MG63 (cell line): ENCODE measurements around the gene TSHZ2. TPM values are rescaled to one million over a fixed set of nuclear protein-coding genes. Genes with fewer than 3 reads are reported as not detected.
A peak's percentile ranks its signal among the peaks of the same experiment; 100 is the strongest.
"Not testable (repeated sequence)": the region's sequence is repeated elsewhere in the genome, so short reads cannot be mapped to it uniquely, and the experiment has no call there.

ENCODE experiments used
- DNase-seq: peaks from one replicate; pipeline ENCODE4 v3.0.0-alpha.2; 2020
- H3K27me3 ChIP-seq: fragments of 250-450 bp; sonication (Bioruptor Pico); 2 replicates; pipeline ENCODE4 v1.5.1; 2020; ENCODE audit warnings: mild to moderate bottlenecking, moderate library complexity
- H3K36me3 ChIP-seq: fragments of 250-450 bp; sonication (Bioruptor Pico); 2 replicates; pipeline ENCODE4 v1.5.1; 2020; ENCODE audit warnings: mild to moderate bottlenecking, moderate library complexity
- H3K4me3 ChIP-seq: fragments of 250-450 bp; sonication (Bioruptor Pico); 2 replicates; pipeline ENCODE4 v1.5.1; 2020; ENCODE audit warnings: mild to moderate bottlenecking, moderate library complexity
- H3K9me3 ChIP-seq: fragments of 250-450 bp; sonication (Bioruptor Pico); 2 replicates; pipeline ENCODE4 v1.5.1; 2020; ENCODE audit warnings: mild to moderate bottlenecking, moderate library complexity
- total RNA-seq: library from RNA; depleted of rRNA; stranded (reverse); fragments of >200 nt; shearing (Covaris generic); gene quantifications from 2 replicates; pipeline ENCODE4 v1.2.3, GENCODE V29; 2014; ENCODE audit warnings: low replicate concordance

TSHZ2 gene
- total RNA-seq, 1 experiment from 2014 or later: not detected

DNA sequence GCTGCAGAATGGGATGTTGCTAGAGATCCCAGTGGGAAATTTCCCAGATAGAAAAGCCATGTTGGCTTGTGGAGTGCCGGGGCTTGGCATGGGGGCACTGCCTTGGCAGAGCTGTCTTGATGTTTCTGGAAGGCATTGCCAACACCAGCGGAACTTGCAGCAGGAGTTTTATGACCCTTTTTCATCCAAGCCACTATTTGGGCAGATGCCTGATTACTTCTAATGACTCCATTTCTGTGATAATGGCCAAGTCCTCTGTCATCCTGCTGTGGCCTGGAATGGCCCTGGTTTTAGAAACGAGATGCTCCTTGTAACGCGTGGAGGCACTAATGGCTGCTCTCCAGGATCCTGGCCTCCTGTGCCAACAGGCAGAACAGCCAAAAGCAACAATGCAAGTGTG is 392.5 kb downstream of the TSHZ2 start:
- Histone ChIP-seq H3K4me3 (no peak overlapping the region), H3K27me3 (peaks cover 3% of the 10 kb centered on the region; the same call in 1 of the 2 replicates), H3K9me3 (peaks cover 3% of the 10 kb centered on the region; the same call in 1 of the 2 replicates), H3K36me3 (no peaks in the 10 kb centered on the region)
- DNase-seq: peak; percentile 64

DNA sequence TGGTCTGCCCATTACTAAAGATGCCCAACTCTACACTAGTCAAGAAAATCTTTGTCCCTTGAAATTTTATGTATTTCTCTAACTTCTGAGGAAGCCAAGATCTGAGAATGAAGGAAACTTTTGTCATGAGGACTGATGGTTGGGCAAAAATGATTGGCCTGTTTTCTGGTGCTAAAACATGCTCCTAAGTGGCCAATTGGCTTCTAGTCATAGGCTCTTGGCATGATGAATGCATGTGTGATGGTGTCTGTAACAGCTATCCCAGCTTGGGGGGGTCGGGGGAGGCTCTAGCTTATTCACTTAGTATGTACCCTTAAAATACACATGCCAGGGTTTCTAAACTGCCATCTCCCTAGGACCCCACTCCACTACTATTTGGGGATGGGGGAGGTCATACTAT is 392.9 kb downstream of the TSHZ2 start:
- DNase-seq: no peak
- Histone ChIP-seq H3K9me3 (peaks cover 3% of the 10 kb centered on the region; the same call in 1 of the 2 replicates), H3K27me3 (peaks cover 3% of the 10 kb centered on the region; the same call in 1 of the 2 replicates), H3K4me3 (no peak overlapping the region), H3K36me3 (no peaks in the 10 kb centered on the region)

DNA sequence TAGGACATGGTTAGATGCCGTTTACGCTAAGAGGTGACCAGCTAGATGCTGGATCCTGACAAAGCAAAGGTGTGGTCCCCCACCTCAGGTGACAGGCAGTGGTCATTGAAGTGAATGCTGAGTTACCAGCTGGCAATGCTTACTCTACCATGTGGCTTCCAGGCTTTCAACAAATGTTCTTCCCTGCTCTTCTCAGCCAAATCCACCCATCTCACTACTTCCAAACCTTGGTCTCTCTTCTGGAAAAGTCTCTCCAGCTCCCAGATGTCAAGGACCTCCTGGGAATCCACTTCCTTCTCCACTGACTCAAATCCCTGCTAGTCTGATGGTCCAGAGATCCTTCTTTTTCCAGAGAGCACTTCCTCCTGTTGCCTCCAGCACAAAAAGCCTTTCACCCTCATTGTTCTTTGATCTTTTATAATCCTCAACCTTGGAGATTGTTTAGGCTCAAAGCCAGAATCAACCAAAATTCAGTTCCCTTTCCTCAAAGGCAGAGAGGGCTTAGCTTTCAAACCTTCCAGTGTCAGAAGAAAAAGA is 393.4 kb downstream of the TSHZ2 start:
- Histone ChIP-seq H3K4me3 (no peak overlapping the region), H3K36me3 (no peaks in the 10 kb centered on the region)
- DNase-seq: no peak

DNA sequence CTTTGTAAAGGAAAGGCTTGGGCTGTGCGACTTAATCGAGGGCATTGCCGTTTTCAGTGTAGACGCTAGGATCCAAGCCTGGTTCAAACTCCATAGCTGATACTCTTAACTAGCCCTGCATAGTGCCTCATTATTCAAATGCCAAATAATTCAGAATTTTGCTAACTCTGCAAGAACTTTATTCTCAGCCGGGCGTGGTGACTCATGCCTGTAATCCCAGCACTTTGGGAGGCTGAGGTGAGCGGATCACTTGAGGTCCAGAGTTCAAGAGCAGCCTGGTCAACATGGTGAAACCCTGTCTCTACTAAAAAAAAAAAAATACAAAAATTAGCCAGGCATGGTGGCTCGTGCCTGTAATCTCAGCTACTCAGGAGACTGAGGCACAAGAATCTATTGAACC is 394.8 kb downstream of the TSHZ2 start:
- not testable (repeated sequence) for H3K36me3 ChIP-seq, H3K9me3 ChIP-seq, H3K4me3 ChIP-seq, H3K27me3 ChIP-seq
- peak; percentile 10 for DNase-seq

More for the DNA sequence above, 393.4 kb downstream of the TSHZ2 start:
- Histone ChIP-seq H3K27me3 (peaks cover 3% of the 10 kb centered on the region; the same call in 1 of the 2 replicates), H3K9me3 (peaks cover 3% of the 10 kb centered on the region; the same call in 1 of the 2 replicates)

DNA sequence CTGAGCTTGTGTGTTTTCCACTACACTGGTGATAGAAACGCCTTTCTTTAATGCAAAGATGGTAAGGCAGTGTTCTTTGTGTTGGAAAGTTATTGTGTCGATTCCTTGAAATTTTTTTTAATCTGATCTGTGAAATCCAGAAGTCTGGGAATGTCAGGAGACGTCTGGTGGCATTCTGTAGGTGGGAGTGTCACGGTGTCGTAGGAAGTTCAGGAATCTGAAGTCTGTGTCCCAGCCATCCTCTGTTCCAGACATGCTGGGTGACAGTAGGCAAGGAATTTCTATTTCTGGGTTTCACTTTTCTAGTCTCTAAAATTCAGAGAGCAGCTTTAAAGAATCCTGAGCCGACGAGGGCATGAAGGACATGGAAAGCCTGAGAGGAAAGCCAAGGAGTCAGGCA is 397.7 kb downstream of the TSHZ2 start:
- no peaks in the 10 kb centered on the region for H3K36me3 ChIP-seq
- peaks cover 2% of the 10 kb centered on the region; the same call in 1 of the 2 replicates for H3K9me3 ChIP-seq
- DNase-seq: no peak
- 0 out of 2 replicates have a peak, but pooled peaks cover 3% of the 10 kb centered on the region for H3K27me3 ChIP-seq
- no peak overlapping the region for H3K4me3 ChIP-seq

DNA sequence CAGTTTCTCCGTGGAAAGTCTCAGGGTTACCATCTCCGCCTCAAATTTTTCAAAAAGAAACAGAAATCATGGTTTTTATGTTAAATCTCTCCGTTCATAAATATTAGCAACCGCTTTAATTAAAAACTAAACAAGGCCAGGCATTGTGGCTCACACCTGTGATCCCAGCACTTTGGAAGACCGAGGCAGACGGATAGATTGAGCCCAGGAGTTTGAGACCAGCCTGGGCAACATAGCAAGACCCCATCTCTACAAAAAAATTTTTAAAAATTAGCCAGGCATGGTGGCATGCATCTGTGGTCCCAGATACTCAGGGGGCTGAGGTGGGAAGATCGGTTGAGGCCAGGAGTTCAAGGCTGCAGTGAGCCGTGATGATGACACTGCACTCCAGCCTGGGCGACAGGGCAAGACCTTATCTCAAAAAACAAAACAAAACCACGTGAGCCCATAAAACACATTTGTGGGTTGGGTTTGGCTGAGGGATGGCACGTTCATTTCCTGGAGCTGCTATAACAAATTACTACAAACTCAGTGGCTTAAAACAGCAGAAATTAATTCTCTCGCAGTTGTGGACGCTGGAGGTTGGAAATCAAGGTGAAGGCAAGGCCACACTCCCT is 398.3 kb downstream of the TSHZ2 start:
- H3K9me3 ChIP-seq: no peaks in the 10 kb centered on the region
- H3K4me3 ChIP-seq: no peak overlapping the region
- H3K27me3 ChIP-seq: no peaks in the 10 kb centered on the region
- DNase-seq: no peak
- H3K36me3 ChIP-seq: no peaks in the 10 kb centered on the region

DNA sequence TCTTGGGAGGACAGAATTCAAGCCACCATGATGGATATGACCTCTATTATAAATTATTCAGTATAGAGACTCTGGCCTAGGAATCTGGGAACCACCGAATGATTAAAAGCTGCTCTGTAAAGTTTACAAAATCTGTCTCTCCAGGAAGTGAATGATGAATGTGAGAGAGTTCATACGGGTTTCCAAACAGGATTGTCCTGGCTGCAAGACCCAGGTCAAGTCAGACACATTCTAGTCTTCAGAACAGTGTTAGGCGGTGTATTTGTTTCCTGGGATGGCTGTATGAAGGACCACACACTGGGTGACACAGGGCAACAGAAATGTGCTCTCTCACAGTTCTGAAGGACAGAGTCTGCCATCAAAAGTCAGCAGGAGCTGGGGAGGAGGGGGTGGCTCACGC is 399.1 kb downstream of the TSHZ2 start:
- Histone ChIP-seq H3K27me3 (no peaks in the 10 kb centered on the region), H3K9me3 (no peaks in the 10 kb centered on the region), H3K36me3 (no peaks in the 10 kb centered on the region), H3K4me3 (no peak overlapping the region)
- DNase-seq: no peak

DNA sequence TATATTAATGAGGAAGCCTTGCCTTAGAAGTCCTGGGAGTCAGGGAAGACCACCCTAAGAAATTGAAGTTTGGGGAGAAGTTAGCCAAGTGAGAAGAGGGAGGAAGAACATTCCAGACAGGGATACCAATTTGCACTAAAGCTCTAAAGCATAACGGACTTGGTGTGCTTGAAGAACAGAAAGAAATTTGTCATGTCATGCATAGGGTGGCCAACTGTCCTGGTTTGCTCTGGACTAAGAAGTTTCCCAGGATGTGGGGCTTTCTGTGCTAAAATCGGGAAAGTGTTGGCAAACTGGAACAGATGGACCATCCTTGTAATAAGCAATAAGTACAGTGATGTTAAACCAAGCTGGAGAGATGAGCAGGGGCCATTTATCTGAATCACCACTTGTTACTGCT is 403.9 kb downstream of the TSHZ2 start:
- no peaks in the 10 kb centered on the region for H3K36me3 ChIP-seq
- no peak for DNase-seq

DNA sequence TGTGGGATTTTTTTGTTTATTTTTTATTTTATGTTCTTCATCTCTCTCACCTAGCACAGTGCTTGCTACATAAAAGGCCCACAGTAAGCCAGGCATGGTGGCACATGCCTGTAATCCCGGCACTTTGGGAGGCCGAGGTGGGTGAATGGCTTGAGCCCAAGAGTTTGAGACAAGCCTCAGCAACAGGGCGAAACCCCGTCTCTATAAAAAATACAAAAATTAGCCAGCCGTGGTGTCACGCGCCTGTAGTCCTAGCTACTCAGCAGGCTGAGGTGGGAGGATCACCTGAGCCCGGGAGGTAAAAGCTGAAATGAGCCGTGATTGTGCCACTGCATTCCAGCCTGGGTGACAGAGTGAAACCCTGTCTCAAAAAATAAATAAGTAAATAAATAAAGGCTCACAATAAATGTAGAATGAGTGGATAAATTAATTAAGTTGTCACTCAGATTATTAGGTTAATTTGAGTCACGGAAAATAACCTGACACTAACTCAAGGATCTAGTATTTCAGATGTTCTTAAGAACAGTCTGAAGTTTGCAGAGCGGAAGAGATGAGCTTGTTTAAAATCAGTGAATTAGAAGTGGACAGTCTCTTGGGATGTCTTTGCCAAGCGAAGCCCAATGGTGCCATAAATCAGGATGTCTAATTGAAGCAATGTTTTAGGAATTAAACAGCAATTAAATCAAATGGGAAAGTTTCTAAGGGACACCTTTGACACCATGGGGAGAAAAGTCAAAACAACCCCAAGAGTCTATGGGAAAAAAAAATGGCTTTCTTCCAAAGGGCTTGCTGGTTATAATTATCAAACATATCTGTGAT is 407.1 kb downstream of the TSHZ2 start:
- H3K36me3 ChIP-seq: no peaks in the 10 kb centered on the region
- no peak for DNase-seq
- no peaks in the 10 kb centered on the region for H3K9me3 ChIP-seq
- no peak overlapping the region for H3K4me3 ChIP-seq
- no peaks in the 10 kb centered on the region for H3K27me3 ChIP-seq

More for the DNA sequence above, 403.9 kb downstream of the TSHZ2 start:
- Histone ChIP-seq H3K27me3 (no peaks in the 10 kb centered on the region), H3K4me3 (no peak overlapping the region), H3K9me3 (no peaks in the 10 kb centered on the region)

DNA sequence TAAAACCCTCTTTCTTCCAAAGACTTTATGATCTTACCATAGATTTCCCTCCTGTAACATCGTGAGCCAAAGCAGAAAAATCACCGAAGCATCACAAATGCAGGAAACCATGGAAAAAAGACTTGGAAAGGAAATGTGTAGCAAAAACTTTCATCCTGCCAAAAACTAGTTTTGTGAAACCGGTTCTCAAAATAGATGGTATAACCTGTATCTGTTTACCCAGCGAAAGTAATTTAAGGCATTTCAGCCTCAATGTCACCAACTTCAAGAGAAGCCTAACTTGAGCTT is 407.6 kb downstream of the TSHZ2 start:
- no peaks in the 10 kb centered on the region for H3K9me3 ChIP-seq
- no peak overlapping the region for H3K4me3 ChIP-seq
- no peaks in the 10 kb centered on the region for H3K36me3 ChIP-seq
- DNase-seq: no peak
- H3K27me3 ChIP-seq: no peaks in the 10 kb centered on the region

DNA sequence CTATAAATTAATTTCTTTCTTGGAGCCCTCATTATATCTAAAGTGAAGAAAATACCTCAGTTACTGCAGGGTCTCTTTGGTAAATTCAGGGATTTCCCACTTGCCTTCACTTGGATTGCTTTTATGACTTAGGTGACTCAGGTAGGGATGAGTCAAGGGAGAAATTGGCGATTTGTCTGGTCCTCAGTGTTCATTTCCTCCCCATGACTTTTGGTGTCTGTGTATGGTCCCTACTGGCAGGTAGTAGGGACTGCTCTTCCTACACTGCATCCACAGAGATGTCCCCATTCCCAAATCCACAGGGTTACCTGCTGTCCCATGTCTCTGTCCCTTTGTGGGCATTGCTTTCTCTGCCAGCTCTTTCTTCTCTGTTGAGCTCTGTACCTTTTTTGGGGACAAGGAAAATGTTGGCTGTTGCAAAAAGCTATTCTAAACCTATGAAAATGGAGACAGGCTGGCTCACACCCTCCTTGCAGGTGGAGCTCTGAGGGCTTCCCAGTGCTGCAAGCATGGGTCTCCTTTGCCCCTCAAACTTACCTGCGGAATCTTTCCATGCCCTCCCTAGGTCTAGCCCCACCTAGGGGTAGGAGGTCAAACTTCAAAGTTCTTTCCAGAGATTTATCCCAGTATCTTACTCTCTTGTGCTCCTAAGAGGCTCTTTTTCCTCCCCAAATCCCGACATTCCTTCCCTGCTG is 409.6 kb downstream of the TSHZ2 start:
- Histone ChIP-seq H3K36me3 (no peaks in the 10 kb centered on the region), H3K27me3 (no peaks in the 10 kb centered on the region), H3K9me3 (no peaks in the 10 kb centered on the region), H3K4me3 (no peak overlapping the region)
- DNase-seq: no peak

DNA sequence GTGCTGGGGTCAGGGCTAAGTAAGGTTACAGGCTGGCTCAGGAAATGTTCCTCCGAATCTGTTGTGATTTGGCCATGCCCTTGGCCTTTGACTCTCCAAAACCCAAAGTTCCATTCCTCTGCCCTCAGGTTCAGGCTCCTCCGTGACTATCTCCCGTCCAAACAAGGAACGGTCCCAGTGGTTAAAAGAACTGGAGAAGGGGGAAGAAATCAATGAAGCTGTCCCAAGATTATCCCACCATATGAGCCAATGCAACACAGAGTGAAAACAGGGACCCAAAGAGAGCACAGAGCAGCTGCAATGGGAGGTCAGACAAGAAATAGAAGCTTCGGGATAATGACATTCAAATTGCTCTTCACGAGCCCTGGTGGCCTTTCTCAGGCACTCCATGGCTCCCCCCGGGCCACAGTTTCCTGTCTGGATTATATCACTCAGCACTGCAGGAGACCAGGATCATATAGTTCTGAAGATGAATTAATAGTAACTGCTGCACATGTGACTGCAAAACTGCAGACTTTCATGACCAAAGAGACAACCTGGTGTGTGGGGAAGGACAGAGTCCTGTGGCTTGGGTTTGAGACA is 410.2 kb downstream of the TSHZ2 start:
- Histone ChIP-seq H3K27me3 (no peaks in the 10 kb centered on the region), H3K4me3 (no peak overlapping the region), H3K36me3 (no peaks in the 10 kb centered on the region), H3K9me3 (no peaks in the 10 kb centered on the region)
- DNase-seq: no peak

DNA sequence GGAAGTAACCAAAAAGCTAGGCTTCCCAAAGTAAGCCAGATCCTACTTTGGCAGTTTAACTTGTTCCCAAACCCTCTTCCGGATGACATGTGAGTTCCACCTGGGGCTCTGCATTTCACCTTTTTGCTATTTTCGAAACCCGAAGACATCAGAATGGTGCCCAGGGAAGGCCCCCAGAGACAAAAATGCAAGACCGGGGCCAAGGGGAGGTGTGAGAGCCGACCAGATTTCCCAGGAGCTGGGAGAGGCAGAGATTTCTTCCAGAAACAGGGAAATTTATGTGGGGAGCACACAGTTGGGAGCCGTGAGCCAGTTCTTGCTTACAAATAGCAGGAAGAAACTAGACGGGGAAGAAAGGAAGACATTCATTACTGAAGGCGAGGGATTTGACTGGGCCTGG is 411.8 kb downstream of the TSHZ2 start:
- no peak for DNase-seq
- Histone ChIP-seq H3K9me3 (no peaks in the 10 kb centered on the region), H3K27me3 (no peaks in the 10 kb centered on the region), H3K4me3 (no peak overlapping the region), H3K36me3 (no peaks in the 10 kb centered on the region)

DNA sequence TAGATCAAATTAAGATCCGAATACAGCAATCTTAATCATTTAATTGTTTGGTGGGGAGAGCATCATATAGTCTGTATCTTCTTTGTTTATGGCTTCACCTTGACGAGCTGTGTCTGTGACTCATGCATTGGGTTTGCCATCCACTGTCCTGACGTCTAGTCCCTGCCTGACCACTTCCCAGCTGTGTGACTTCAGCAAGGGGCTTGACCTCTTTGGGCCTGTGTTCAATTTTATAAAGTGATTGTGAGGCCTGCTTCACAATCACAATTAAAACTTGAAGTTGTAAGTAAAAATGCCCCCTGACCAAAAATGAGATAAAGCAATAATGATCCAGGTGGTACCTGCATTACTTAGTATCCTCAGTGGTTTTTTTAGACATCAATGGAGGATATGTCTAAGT is 412.2 kb downstream of the TSHZ2 start:
- no peak for DNase-seq
- H3K4me3 ChIP-seq: no peak overlapping the region
- no peaks in the 10 kb centered on the region for H3K36me3 ChIP-seq
- no peaks in the 10 kb centered on the region for H3K27me3 ChIP-seq
- H3K9me3 ChIP-seq: no peaks in the 10 kb centered on the region

DNA sequence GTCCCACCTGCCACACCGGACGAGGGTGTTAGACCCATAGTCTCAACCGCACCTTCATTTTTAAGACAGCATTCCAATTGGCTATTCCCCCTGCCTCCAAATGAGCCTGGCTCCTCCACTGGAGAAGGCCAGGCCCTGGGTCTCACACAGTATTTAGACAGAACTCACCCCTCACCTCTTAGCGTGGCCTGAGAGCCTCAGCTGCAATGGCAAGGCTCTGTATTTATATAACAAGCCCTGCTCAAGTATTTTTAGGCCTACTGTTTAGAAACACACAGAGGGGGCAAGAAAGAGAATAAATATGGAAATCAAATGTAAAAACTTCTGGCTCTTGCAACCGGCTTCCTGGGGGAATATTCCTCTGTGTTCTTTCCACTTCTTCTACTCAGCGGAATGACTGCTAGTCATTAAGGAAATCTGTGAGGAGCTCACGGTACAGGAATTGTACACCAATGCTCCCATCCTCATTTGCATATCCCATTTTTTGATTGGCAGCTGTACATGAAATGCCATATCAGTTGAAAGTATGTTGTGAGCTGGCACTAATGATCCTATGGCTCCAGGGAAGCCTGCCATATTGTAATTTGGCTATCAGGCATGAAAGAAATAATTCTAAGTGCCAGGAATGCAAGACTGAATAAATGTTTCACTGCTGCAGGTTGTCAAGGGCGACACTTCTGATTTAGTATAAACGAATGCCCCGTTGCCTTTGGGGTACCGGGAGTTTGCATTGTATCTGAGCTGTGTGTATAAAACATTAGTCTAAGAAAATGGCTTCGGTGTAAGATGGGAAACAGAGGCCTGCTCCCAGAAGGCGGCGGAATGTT is 414.0 kb downstream of the TSHZ2 start:
- H3K4me3 ChIP-seq: no peak overlapping the region
- DNase-seq: no peak
- no peaks in the 10 kb centered on the region for H3K36me3 ChIP-seq
- H3K9me3 ChIP-seq: no peaks in the 10 kb centered on the region
- H3K27me3 ChIP-seq: no peaks in the 10 kb centered on the region

DNA sequence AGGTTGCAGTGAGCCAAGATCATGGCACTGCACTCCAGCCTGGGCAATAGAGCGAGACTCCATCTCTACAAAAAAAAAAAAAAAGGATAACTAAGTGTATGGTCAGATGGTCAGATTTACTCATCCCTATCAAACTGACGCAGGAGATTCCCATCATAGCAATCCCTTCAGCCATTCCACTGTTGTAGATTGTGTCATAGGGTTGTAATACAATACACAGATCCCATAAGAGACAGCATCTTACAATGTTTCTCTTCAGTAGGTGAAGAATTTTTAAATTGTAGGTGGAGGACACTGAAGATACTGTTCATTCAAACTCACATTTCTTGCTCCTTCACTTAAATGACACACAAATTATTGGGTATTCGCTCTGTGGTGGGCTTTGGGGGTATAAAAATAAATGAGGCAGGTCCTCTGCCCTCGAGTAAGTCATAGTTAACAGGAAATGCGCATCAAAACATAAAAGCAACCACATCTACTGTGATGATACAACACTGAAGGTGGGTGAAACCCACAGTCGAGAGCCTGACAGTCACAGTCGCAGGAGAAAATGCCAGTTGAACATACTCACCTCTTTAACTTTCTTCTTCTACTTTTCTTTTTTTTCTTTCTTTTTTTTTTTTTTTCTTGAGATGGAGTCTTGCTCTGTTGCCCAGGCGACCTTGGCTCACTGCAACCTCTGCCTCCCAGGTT is 416.0 kb downstream of the TSHZ2 start:
- H3K4me3 ChIP-seq: no peak overlapping the region
- no peaks in the 10 kb centered on the region for H3K9me3 ChIP-seq
- H3K36me3 ChIP-seq: no peaks in the 10 kb centered on the region
- peaks cover 3% of the 10 kb centered on the region; the same call in 1 of the 2 replicates for H3K27me3 ChIP-seq
- no peak for DNase-seq
